ENCODE measurements around the gene DENND2C.

GRCh38 chr1:114707604-114708003, 37.8 kb upstream of the DENND2C start:
- TF ChIP-seq CTCF (IDR thresholded peaks at IDR 0.05; ENCODE audit: borderline replicate concordance, extremely low read depth, low read length, poor library complexity, severe bottlenecking) (no peak), EZH2 (IDR thresholded peaks at IDR 0.05; ENCODE audit: borderline replicate concordance, low read depth, low read length, severe bottlenecking) (no peak)

Data from DND-41 (cell line).